Hippocampal formation (tissue), 2 donors: Measurements from ENCODE around the gene FEZF1.

Source experiments
- DNase-seq, 2 donors: peaks; one replicate each; lab custom pipeline; 2025; lab: John Stamatoyannopoulos, UW

FEZF1 gene

DNA sequence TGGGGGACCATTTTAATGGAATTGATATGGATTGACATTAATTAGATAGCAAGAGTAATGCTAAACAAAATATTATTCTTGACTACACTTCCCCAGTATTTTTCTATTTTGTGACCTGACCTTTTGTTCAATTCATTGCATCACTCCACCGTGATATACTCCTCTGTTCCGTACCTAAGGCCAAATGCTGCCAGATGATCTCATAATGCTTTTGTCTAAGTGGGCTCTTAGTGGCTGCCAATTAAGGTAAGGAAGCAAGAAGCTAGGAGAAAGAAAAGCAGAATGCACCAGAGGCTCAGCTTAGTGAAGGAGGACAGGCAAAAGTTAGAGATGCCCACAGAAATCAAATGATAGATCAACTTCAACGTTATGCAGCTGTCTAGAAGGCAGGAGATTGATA, 36.4 kb downstream of the FEZF1 start:
- DNase-seq: no peak

DNA sequence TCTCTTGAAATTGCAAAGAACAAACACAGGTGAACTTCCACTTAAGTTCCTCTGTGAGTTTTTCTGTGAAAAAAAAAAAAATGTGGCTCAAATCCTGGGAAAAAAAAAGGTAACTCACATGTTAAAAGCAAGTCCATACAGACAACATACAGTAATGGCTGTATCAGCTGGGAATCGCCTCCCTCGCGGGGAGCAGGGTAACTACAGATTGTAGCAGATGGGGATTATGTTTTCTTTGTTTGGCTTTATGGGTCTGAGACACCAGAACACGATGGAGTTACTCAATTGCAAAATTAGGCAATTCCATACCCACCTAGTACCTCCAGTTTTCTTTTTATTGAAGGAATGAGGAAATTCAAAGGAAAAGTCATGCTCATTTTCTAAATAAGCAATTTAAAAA, 42.3 kb downstream of the FEZF1 start:
- DNase-seq: no peak

DNA sequence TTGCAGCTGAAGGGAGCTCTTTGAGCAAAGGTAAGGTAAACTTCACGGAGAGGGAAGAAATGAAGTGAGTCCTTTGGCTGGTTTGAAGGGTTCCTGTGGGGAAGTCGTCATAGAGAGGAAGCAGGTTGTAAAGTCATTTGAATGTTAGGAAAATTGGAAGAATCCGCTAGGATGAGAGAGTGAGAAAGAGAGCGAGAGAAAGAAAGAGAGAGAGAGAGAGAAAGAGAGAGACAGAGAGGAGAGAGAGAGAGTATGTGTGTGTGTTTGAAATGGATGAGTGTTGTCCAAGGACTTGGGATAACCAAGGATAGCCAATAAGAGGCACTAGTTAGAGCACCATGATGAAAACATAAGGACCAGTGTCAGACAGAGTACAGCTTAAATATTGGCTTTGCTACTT, 43.1 kb downstream of the FEZF1 start:
- DNase-seq: no peak

DNA sequence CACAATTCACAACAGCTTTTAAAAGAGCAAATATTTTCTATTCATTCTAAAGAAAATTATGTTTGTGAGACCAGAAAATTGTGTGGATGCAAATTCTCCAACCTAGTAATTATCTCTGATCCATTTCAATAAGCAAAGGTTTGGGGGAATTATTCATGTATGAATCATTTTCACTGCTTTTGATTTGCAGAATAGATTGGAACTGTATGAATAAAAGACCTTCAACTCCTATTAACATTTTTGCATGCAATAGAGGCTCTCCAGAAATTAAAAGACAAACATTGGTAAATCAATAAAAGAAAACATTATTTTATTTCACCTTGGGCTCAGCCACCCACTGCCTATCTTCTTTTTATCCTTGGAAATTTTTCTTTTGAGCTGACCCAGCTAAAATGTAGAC, 43.5 kb downstream of the FEZF1 start:
- no peak for DNase-seq

DNA sequence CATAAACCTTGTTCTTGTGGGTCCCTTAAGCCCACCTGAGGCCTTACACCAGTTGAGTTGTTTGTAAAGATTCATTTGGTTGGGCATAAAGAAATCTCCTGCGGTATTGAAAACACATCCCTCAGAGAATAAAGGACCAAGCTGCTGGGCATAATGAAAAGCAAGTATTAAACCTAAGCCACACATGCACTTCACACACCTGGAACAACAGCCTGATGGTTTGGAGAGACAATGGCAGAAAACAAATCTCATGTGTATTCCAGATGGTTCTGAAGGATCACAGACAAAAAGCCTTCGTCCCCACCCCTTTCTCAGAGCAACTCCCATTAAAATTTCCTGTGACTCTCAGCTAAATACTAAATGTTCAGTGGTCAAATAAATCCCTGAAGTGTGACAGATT, 44.2 kb downstream of the FEZF1 start:
- no peak for DNase-seq

DNA sequence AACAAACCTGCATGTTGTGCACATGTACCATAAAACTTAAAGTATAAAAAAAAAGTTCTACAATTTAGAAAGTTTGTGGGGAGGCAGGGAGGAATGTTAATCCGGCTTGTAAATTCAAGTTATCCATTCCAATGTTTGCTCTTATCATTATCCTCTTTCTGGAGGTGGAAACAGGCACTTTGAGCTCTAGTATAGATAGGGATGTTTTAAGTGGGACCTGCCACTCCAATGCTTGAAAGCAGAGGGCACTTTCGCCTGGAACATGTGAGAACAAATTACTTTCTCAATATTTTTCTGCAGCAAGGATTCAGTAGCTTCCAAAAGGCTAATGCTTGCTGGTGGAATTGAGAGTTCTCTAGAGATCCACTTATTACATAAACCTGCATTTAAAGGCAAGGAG, 45.6 kb downstream of the FEZF1 start:
- DNase-seq: no peak

DNA sequence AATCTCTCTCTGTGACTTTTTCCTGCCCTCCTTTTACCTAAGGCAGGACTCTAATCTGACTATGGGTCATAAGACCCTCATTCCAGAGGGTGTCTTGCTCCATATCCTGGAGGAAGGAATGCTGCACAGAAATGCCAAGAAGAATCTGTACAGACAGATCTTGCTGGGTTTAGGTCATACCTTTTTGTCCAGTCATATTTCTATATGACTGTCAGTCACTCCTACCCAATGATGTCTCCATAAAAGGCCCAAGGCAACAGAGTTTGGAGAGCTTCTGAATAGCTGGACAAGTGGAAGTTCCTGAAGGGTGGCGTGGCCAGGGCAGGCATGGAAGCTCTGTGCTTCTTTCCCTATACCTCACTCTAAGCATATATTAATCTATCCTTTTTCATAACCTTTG, 47.5 kb downstream of the FEZF1 start:
- DNase-seq: no peak

DNA sequence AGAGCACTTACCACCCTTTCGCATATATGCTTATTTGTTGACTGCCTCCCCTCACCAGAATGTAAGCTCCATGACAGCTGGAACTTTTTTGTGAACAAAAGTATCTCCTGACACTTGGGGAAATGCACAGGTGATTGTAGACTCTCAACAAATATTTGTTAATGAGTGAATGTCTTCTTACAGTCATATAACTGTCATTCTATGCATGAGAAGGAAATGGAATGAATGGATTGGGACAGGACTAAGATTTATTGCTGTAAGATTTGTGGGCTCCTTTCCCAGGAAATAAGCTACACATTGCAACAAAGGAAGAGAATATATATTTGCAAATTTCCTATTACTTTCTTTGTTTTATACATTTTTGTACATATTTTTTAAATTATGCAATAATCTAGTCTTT, 48.5 kb downstream of the FEZF1 start:
- no peak for DNase-seq

DNA sequence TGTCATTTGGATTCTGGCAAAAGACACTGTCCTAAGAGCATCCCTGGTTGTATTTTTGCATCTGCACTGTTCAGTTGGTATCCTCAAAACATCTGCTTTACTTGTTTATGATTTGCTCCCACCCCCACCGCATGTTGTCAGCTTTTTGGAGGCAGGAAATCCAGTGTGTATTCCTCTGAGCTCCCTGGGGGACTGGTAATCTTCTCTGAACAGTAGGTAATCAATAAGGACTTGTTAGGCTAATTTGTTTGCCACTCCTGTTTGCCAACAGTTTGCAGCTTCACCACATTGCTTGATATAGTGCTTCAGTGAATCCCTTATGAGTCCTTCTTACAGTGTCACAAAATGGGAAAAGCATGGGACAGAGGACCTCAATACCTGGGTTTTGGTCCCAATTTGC, 49.1 kb downstream of the FEZF1 start:
- DNase-seq: no peak
